OCI-LY7 (cell line): ENCODE results near the gene BBX.

Source experiments
- CTCF ChIP-seq: fragments of 200-600 bp; sonication (generic); conservative IDR thresholded peaks from 2 replicates; pipeline ENCODE4 v1.5.1; 2014; ENCODE audit warnings: mild to moderate bottlenecking, antibody characterized with exemption, low read length, moderate library complexity, mixed read lengths
- EZH2phosphoT487 ChIP-seq: fragments of 200-600 bp; sonication (generic); IDR thresholded peaks from 2 replicates; pipeline ENCODE4 v1.6.1; 2018; ENCODE audit warnings: low read depth, borderline replicate concordance, mild to moderate bottlenecking, mixed run types, antibody characterized with exemption, low read length, moderate library complexity, mixed read lengths

GRCh38 chr3:107729686-107730085 is 206.9 kb downstream of the BBX start:
- TF ChIP-seq CTCF: no peak
- TF ChIP-seq EZH2phosphoT487: no peak
